BLaER1 treated with 17β-estradiol and CSF1 and Interleukin-3, amounts not matched to agents 10 nM and 100 nM (cell line): ENCODE data around the gene SLC1A3.

Source experiments
- H3K27ac ChIP-seq, 11 experiments: shearing (Covaris generic); formaldehyde crosslinking; 2 replicates each; pipeline ENCODE4 v1.8.1; 2022
- H3K27me3 ChIP-seq, 11 experiments: shearing (Covaris generic); formaldehyde crosslinking; 2 replicates each; pipeline ENCODE4 v1.8.1; 2022
- H3K36me3 ChIP-seq, 11 experiments: shearing (Covaris generic); formaldehyde crosslinking; 2 replicates each; pipeline ENCODE4 v1.8.1; 2022
- H3K4me1 ChIP-seq, 10 experiments: shearing (Covaris generic); formaldehyde crosslinking; 2 replicates each; pipeline ENCODE4 v1.8.1; 2022
- H3K4me2 ChIP-seq, 11 experiments: shearing (Covaris generic); formaldehyde crosslinking; 2 replicates each; pipeline ENCODE4 v1.8.1; 2022
- H3K4me3 ChIP-seq, 10 experiments: shearing (Covaris generic); formaldehyde crosslinking; 2 replicates each; pipeline ENCODE4 v1.8.1; 2022
- H3K9ac ChIP-seq, 11 experiments: shearing (Covaris generic); formaldehyde crosslinking; 2 replicates each; pipeline ENCODE4 v1.8.1; 2022
- H3K9me3 ChIP-seq, 11 experiments: shearing (Covaris generic); formaldehyde crosslinking; replicated peaks in 1 of 11; 2 replicates each; pipeline ENCODE4 v1.8.1; 2022
- H4K20me1 ChIP-seq, 11 experiments: shearing (Covaris generic); formaldehyde crosslinking; 2 replicates each; pipeline ENCODE4 v1.8.1; 2022
- Cebpa-rat ChIP-seq, 11 experiments: shearing (Covaris generic); IDR thresholded peaks; 2 replicates each; pipeline ENCODE4 v1.8.1; 2022

The SLC1A3 gene

GRCh38 chr5:36670548-36670947, 64.1 kb downstream of the SLC1A3 start:
- Histone ChIP-seq H3K4me2 (no peak overlapping the region), H3K27me3 (no peaks in the 10 kb centered on the region), H3K27ac (no peak overlapping the region), H3K9me3 (peaks cover 0 to 14% (median 0%) of the 10 kb centered on the region in 11 experiments; a peak in 3 of 22 replicates), H4K20me1 (no peaks in the 10 kb centered on the region), H3K36me3 (peaks cover 0 to 57% (median 0%) of the 10 kb centered on the region in 11 experiments; a peak in 5 of 22 replicates), H3K9ac (no peak overlapping the region), H3K4me3 (no peak overlapping the region), H3K4me1 (peaks cover 0 to 7% (median 0%) of the 10 kb centered on the region in 10 experiments; a peak in 2 of 20 replicates)
- TF ChIP-seq Cebpa-rat (IDR thresholded peaks at IDR 0.05) = no peak

DNA sequence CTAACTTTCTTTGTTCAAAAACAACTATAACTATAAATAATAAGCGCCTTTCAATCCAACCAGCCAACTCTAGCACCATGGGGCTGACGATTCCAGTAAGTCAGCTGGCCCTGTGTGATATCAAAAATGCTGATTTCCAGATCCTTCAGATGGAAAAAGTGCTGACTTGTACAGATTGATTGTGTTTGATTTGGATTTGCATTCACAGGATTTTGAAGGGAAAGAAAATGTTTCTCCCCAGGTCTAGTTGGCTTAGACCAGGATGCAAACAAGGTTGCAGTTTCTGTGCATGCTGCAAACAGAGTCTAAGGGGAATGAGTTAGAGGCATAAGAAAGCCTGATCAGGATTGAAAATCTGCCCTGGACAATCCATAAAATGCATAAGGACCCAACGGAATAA, 68.9 kb downstream of the SLC1A3 start:
- Histone ChIP-seq H3K27me3 (no peaks in the 10 kb centered on the region), H3K4me1 (peaks cover 0 to 35% (median 4%) of the 10 kb centered on the region in 10 experiments; a peak in 10 of 20 replicates), H3K9ac (no peak overlapping the region), H3K27ac (no peak overlapping the region), H4K20me1 (no peaks in the 10 kb centered on the region), H3K9me3 (peaks cover 0 to 14% (median 0%) of the 10 kb centered on the region in 11 experiments; a peak in 3 of 22 replicates), H3K4me2 (no peak overlapping the region), H3K36me3 (peaks cover 0 to 58% (median 0%) of the 10 kb centered on the region in 11 experiments; a peak in 5 of 22 replicates), H3K4me3 (no peak overlapping the region)
- TF ChIP-seq Cebpa-rat (IDR thresholded peaks at IDR 0.05) = no peak

DNA sequence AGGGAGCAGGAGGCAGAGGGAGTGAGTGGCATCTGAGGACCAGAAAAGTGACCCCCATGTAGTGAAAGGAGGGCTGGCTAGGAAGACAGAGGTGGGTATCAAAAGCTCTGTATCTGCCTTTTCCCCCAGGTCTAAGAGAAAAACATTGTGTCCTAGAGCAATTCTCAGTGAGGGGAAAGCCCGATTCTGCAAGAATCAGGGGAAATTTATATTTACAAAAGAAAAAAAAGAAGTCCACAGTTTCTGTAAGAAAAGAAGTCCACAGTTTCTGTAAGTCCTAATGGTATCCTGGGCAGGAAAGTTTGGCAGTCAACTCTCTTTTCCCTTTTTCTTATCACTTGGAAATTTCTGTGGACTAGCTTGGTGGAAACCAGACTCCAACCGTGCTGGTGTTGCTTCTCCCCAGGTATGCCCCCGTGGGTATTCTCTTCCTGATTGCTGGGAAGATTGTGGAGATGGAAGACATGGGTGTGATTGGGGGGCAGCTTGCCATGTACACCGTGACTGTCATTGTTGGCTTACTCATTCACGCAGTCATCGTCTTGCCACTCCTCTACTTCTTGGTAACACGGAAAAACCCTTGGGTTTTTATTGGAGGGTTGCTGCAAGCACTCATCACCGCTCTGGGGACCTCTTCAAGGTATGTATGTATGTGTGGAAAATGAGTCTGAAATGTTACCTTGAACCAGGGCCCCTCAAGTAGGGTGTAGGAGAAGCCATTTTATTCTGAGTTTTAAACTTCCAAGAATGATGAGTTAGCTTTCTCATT, 73.0 kb downstream of the SLC1A3 start:
- H3K4me3 ChIP-seq = no peak overlapping the region
- peaks cover 0 to 8% (median 0%) of the 10 kb centered on the region in 11 experiments; a peak in 4 of 22 replicates for H3K9me3 ChIP-seq
- no peak for TF ChIP-seq Cebpa-rat (IDR thresholded peaks at IDR 0.05)
- H3K4me2 ChIP-seq = peak overlapping the region in 3 of 11 experiments; percentile 11 to 76 (median 66); a peak in 6 of 22 replicates
- no peaks in the 10 kb centered on the region for H3K27me3 ChIP-seq
- H3K9ac ChIP-seq = no peak overlapping the region
- H3K36me3 ChIP-seq = peaks cover 0 to 30% (median 0%) of the 10 kb centered on the region in 11 experiments; a peak in 3 of 22 replicates
- H3K4me1 ChIP-seq = peaks cover 0 to 73% (median 4%) of the 10 kb centered on the region in 10 experiments; a peak in 10 of 20 replicates
- H4K20me1 ChIP-seq = no peaks in the 10 kb centered on the region
- 0 out of 22 replicates have a peak overlapping the region, but pooled peaks of 1 of the 11 experiments have one; percentile 5 for H3K27ac ChIP-seq

- Histone ChIP-seq H4K20me1 (no peaks in the 10 kb centered on the region), H3K9me3 (peaks cover 0 to 15% (median 0%) of the 10 kb centered on the region in 11 experiments; a peak in 5 of 22 replicates), H3K4me1 (peaks cover 0 to 80% (median 4%) of the 10 kb centered on the region in 10 experiments; a peak in 10 of 20 replicates), H3K4me3 (no peak overlapping the region), H3K27ac (peak overlapping the region in 1 of 11 experiments; percentile 18; a peak in 1 of 22 replicates), H3K27me3 (no peaks in the 10 kb centered on the region), H3K4me2 (peak overlapping the region in 3 of 11 experiments; percentile 11 to 76 (median 66); a peak in 6 of 22 replicates), H3K36me3 (peaks cover 0 to 28% (median 0%) of the 10 kb centered on the region in 11 experiments; a peak in 3 of 22 replicates), H3K9ac (no peak overlapping the region)
- no peak for TF ChIP-seq Cebpa-rat (IDR thresholded peaks at IDR 0.05)
Observed at GRCh38 chr5:36680066-36680465, 73.7 kb downstream of the SLC1A3 start.

DNA sequence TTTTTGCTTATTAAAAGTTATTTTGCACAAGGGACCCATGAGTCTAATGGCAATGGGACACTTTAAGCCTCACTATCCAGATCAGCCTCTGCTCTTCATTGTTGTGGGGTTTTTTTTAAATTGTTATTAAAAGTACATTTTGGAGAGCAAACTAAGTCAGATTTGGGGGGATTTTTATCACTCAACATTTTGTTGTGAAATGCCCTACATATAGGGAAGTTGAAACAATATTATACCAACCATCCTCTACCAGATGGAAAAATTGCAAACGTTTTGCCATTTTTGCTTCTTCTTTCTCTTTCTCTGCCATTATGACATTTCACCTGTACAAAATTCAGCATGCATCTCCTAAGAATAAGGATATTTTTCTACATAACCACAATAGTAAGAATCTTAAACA, 75.3 kb downstream of the SLC1A3 start:
- Histone ChIP-seq H3K27me3 (no peaks in the 10 kb centered on the region), H3K4me2 (peak overlapping the region in 4 of 11 experiments; percentile 18 to 56 (median 42); a peak in 6 of 22 replicates), H3K4me1 (peaks cover 0 to 95% (median 14%) of the 10 kb centered on the region in 10 experiments; a peak in 12 of 20 replicates), H3K27ac (peak overlapping the region in 2 of 11 experiments; percentile 17 to 22; a peak in 1 of 22 replicates), H3K9me3 (peaks cover 0 to 31% (median 0%) of the 10 kb centered on the region in 11 experiments; a peak in 7 of 22 replicates), H4K20me1 (no peaks in the 10 kb centered on the region), H3K4me3 (no peak overlapping the region), H3K36me3 (peaks cover 0 to 28% (median 0%) of the 10 kb centered on the region in 11 experiments; a peak in 4 of 22 replicates), H3K9ac (no peak overlapping the region)
- no peak for TF ChIP-seq Cebpa-rat (IDR thresholded peaks at IDR 0.05)

GRCh38 chr5:36682499-36682898, 76.1 kb downstream of the SLC1A3 start:
- Histone ChIP-seq H3K4me1 (peaks cover 0 to 95% (median 14%) of the 10 kb centered on the region in 10 experiments; a peak in 12 of 20 replicates), H4K20me1 (no peaks in the 10 kb centered on the region), H3K9ac (no peak overlapping the region), H3K36me3 (peaks cover 0 to 21% (median 0%) of the 10 kb centered on the region in 11 experiments; a peak in 4 of 22 replicates), H3K4me3 (no peak overlapping the region), H3K9me3 (peaks cover 0 to 36% (median 0%) of the 10 kb centered on the region in 11 experiments; a peak in 7 of 22 replicates), H3K27me3 (no peaks in the 10 kb centered on the region), H3K4me2 (peak overlapping the region in 2 of 11 experiments; percentile 51 to 56; a peak in 3 of 22 replicates), H3K27ac (peak overlapping the region in 1 of 11 experiments; percentile 7; a peak in 1 of 22 replicates)
- TF ChIP-seq Cebpa-rat (IDR thresholded peaks at IDR 0.05) = no peak

DNA sequence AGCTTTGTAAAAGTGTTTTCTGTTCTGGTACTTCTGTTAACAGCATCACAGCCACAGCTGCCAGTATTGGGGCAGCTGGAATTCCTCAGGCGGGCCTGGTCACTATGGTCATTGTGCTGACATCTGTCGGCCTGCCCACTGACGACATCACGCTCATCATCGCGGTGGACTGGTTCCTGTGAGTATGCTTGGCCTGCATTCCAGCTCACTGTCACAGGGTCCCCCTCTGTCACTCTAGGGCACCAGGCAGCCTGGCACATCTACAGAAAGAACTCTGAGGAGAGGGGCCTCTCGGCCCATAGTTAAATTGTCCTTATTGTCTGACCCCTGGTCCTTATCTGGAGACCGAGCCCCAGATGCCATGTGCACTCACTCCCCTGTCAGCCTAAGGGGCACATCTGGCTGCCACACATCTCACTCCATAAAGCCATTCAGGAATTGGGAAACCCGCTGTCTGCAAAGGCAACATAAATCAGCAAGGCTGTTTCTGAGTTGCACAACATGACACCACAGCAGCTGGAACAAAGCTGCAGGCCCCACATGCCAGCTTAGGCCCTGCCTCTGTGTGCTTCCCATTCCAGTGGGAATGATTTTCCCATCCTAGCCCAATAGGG, 77.5 kb downstream of the SLC1A3 start:
- Histone ChIP-seq H3K27ac (peak overlapping the region in 6 of 11 experiments; percentile 1 to 56 (median 40); a peak in 9 of 22 replicates), H3K4me2 (peak overlapping the region in 3 of 11 experiments; percentile 2 to 56 (median 4); a peak in 3 of 22 replicates), H3K9me3 (peaks cover 0 to 36% (median 0%) of the 10 kb centered on the region in 11 experiments; a peak in 7 of 22 replicates), H3K4me3 (no peak overlapping the region), H3K27me3 (no peaks in the 10 kb centered on the region), H3K9ac (no peak overlapping the region), H3K4me1 (peaks cover 0 to 93% (median 14%) of the 10 kb centered on the region in 10 experiments; a peak in 17 of 20 replicates), H3K36me3 (peaks cover 0 to 21% (median 0%) of the 10 kb centered on the region in 11 experiments; a peak in 4 of 22 replicates), H4K20me1 (no peaks in the 10 kb centered on the region)
- TF ChIP-seq Cebpa-rat (IDR thresholded peaks at IDR 0.05) = no peak

DNA sequence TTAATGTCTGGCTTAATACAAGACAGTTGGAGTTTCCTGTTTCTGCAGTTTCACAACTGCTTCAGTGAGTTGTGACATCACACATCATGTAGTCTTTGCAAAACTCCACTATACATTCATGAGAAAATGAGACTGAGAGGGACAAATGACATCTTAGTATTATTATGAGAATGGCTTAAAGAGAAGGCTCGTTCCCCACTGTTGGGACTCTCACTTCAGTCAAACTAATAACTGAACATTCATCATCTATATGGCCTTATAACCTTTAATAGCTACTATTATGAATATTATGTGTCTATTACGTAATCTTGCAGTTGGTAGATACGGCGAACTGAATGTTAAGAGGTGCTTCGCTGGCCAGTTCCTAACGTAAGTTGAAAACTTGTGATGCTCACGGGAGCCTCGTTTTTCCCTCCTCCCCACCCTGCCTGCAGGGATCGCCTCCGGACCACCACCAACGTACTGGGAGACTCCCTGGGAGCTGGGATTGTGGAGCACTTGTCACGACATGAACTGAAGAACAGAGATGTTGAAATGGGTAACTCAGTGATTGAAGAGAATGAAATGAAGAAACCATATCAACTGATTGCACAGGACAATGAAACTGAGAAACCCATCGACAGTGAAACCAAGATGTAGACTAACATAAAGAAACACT, 79.4 kb downstream of the SLC1A3 start:
- Histone ChIP-seq H3K9ac (0 out of 22 replicates have a peak overlapping the region, but pooled peaks of 1 of the 11 experiments have one; percentile 14), H3K9me3 (peaks cover 0 to 36% (median 0%) of the 10 kb centered on the region in 11 experiments; a peak in 7 of 22 replicates), H4K20me1 (no peaks in the 10 kb centered on the region), H3K27ac (peak overlapping the region in 10 of 11 experiments; percentile 8 to 67 (median 34); a peak in 14 of 22 replicates), H3K36me3 (peaks cover 0 to 21% (median 0%) of the 10 kb centered on the region in 11 experiments; a peak in 4 of 22 replicates), H3K4me3 (no peak overlapping the region), H3K27me3 (no peaks in the 10 kb centered on the region), H3K4me2 (peak overlapping the region in 7 of 11 experiments; percentile 15 to 69 (median 35); a peak in 12 of 22 replicates), H3K4me1 (peaks cover 15 to 90% (median 32%) of the 10 kb centered on the region in 10 experiments)
- peak in 9 of 11 experiments; percentile 33 to 79 (median 57); a peak in 11 of 22 replicates for TF ChIP-seq Cebpa-rat (IDR thresholded peaks at IDR 0.05)
